Activated B cell treated with CpG ODN at 0.5 μM for 24 hours (primary cell): ENCODE measurements around the gene PLD2. TPM values are rescaled to one million over a fixed set of nuclear protein-coding genes. Genes with fewer than 3 reads are reported as not detected.

Experiments used
- ATAC-seq: fragments of 200-7000 bp; cut with Tn5 transposase; one replicate; pipeline ENCODE4 v1.10.0; 2021; ENCODE audit warnings: low read depth, mild to moderate bottlenecking, moderate library complexity
- CTCF ChIA-PET: fragments of 350-600 bp; sonication (Branson Sonifier 250); formaldehyde crosslinking; loops from one replicate; lab custom pipeline; 2021; ENCODE audit warnings: antibody characterized with exemption; lab: Charles Lee
- POLR2A ChIA-PET: fragments of 350-600 bp; sonication (Branson Sonifier 250); formaldehyde crosslinking; loops from one replicate; lab custom pipeline; 2021; ENCODE audit warnings: antibody characterized with exemption; lab: Charles Lee
- DNase-seq: peaks from one replicate; pipeline ENCODE4 v3.0.0; 2022
- H3K27ac Mint-ChIP-seq: one replicate; pipeline ENCODE4 v1.8.0; 2020; ENCODE audit warnings: mixed read lengths
- H3K27me3 Mint-ChIP-seq: one replicate; pipeline ENCODE4 v1.8.0; 2021; ENCODE audit warnings: mixed read lengths
- H3K36me3 Mint-ChIP-seq: one replicate; pipeline ENCODE4 v1.8.0; 2021; ENCODE audit warnings: low read depth, mixed read lengths
- H3K4me1 Mint-ChIP-seq: one replicate; pipeline ENCODE4 v1.8.0; 2021; ENCODE audit warnings: mixed read lengths
- H3K4me3 Mint-ChIP-seq: one replicate; pipeline ENCODE4 v1.8.0; 2020; ENCODE audit warnings: mild to moderate bottlenecking, mixed read lengths
- H3K9me3 Mint-ChIP-seq: one replicate; pipeline ENCODE4 v1.8.0; 2020; ENCODE audit warnings: mixed read lengths
- intact Hi-C: fragments of 100-400 bp; cut with micrococcal nuclease; formaldehyde crosslinking; loops from one replicate; pipeline ENCODE4 v1.15.1; 2024
- total RNA-seq: library from RNA; stranded (reverse); gene quantifications from 2 replicates; pipeline ENCODE4 v1.2.3, GENCODE V29; 2022
- TF ChIP-seq, protein P1 (sequence below): fragments of 200-600 bp; IDR thresholded peaks from one replicate; pipeline ENCODE4 v1.8.0; 2022; ENCODE audit warnings: antibody characterized with exemption, mild to moderate bottlenecking

The PLD2 gene
- total RNA-seq, 1 donor from 2014 or later = 54.3 TPM

DNA sequence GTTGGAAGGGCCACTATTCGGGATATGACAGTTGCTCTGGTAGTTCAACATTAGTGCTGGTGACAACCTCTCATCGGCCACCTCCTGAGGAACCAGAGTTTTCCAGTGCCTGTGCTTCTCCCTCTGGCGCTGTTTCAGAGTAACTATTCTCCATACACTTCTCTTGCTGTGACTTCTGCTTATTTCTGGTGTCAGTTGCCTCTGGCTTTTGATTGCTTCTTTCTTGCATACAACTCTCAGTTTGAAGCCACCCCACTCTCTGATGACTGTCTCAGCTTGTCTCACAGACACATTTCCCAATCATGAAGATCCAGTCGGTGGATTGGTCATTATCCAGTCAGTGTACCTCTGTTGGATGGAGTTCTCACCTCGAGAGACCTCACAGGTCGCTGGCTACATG is 38.7 kb upstream of the PLD2 start:
- DNase-seq (no peak), ATAC-seq (no peak)
- ChIA-PET CTCF (no interaction called here), POLR2A (no interaction called here)
- Mint-ChIP-seq H3K36me3 (no peaks in the 10 kb centered on the region), H3K4me3 (no peak overlapping the region), H3K4me1 (peaks cover 5% of the 10 kb centered on the region), H3K27ac (peak overlapping the region; percentile 3), H3K27me3 (peaks cover 14% of the 10 kb centered on the region), H3K9me3 (no peaks in the 10 kb centered on the region)
- TF ChIP-seq, protein P1, sequence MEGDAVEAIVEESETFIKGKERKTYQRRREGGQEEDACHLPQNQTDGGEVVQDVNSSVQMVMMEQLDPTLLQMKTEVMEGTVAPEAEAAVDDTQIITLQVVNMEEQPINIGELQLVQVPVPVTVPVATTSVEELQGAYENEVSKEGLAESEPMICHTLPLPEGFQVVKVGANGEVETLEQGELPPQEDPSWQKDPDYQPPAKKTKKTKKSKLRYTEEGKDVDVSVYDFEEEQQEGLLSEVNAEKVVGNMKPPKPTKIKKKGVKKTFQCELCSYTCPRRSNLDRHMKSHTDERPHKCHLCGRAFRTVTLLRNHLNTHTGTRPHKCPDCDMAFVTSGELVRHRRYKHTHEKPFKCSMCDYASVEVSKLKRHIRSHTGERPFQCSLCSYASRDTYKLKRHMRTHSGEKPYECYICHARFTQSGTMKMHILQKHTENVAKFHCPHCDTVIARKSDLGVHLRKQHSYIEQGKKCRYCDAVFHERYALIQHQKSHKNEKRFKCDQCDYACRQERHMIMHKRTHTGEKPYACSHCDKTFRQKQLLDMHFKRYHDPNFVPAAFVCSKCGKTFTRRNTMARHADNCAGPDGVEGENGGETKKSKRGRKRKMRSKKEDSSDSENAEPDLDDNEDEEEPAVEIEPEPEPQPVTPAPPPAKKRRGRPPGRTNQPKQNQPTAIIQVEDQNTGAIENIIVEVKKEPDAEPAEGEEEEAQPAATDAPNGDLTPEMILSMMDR = no peak
- intact Hi-C loops = no loop called here

DNA sequence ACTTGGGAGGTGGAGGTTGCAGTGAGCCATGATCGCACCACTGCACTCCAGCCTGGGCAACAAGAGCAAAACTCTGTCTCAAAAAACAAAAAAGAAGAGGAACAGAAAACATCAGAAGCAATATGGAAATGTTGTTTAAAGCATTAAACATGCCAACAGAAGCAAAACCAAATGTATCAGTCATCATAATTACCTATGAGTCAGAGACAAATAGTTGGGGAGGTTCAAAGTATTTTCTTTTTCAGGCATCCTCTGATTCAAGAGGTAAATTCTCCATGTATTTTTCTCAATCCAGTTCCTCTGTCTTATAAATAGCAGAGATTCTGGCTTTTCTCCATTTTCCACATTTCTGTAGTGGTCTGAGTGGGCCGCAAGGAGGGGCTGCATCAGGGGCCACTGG is 37.3 kb upstream of the PLD2 start:
- no peak for DNase-seq
- TF ChIP-seq, protein P1 = no peak
- no peak for ATAC-seq
- Mint-ChIP-seq H3K4me3 (no peak overlapping the region), H3K4me1 (peaks cover 8% of the 10 kb centered on the region), H3K27ac (no peak overlapping the region), H3K36me3 (no peaks in the 10 kb centered on the region), H3K27me3 (peaks cover 14% of the 10 kb centered on the region), H3K9me3 (no peaks in the 10 kb centered on the region)
- intact Hi-C loops = no loop called here
- POLR2A ChIA-PET = no interaction called here
- CTCF ChIA-PET = interaction anchor here (0.6 kb wide), 1 partner anchor 22 kb away, joined by 3 read pairs; no protein-coding TSS in a partner anchor

DNA sequence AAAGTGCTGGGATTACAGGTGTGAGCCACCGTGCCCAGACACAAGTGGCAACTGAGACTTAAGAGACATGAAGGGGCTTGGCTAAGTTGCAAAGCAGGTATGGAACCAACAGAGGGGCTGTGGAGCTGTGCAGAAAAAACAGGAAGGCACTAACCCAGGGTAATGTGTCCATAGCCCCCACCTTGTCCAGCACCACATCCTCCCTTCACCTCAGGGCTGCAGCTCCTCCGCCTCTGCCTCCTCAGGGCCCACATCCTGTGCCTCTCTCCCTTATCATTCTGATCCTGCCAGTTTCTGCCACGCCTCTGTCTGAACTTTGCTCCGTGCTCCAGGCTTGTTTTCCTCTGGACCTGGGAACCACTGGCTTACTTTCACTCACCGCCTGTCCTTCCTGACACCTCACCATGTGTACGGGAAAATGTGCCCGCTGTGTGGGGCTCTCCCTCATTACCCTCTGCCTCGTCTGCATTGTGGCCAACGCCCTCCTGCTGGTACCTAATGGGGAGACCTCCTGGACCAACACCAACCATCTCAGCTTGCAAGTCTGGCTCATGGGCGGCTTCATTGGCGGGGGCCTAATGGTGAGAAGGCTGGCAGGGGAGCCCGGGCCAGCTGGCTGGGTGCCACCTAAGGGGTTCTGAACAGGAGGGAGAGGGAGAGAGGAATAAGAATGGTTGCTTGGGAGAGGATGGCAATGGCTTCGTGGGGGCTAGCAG is 35.3 kb upstream of the PLD2 start, which contains the start of gene TM4SF5:
Gene TM4SF5, plus strand, starts transcription at position 368 of the 716 bp plus-strand sequence. Its CDS starts 37 bp downstream, at position 405.
- TF ChIP-seq, protein P1 = no peak
- ATAC-seq = no peak
- no peaks in the 10 kb centered on the region for H3K9me3 Mint-ChIP-seq
- H3K36me3 Mint-ChIP-seq = no peaks in the 10 kb centered on the region
- DNase-seq = no peak
- ChIA-PET CTCF (no interaction called here), POLR2A (no interaction called here)
- intact Hi-C loops = no loop called here
- no peak within 1 kb of the TSS for H3K27ac Mint-ChIP-seq
- H3K4me3 Mint-ChIP-seq = no peak within 1 kb of the TSS
- peaks cover 10% of the 10 kb centered on the region for H3K4me1 Mint-ChIP-seq
- H3K27me3 Mint-ChIP-seq = peaks cover 14% of the 10 kb centered on the region

DNA sequence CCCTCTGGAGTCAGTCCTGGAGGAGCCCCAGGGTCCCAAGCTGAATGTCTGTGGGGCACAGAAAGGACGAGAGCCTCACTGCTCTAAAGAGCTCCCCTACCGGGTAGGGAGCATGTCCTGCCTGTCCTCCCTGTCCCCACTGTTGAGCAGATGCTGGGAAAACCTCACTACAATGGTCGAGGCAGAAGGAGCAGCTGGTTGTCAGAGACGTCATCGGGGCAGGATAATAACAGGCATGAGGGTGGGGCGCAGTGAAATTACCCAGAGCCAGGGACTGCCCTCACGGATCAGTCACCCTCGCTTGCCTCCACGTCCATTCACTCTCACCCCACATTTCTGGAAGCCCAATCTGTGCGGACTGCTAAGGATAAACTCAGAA is 34.7 kb upstream of the PLD2 start:
- POLR2A ChIA-PET = no interaction called here
- ATAC-seq (no peak), DNase-seq (no peak)
- H3K27ac Mint-ChIP-seq = no peak overlapping the region
- H3K4me3 Mint-ChIP-seq = no peak overlapping the region
- TF ChIP-seq, protein P1 = no peak
- intact Hi-C loops = no loop called here
- H3K9me3 Mint-ChIP-seq = no peaks in the 10 kb centered on the region
- peaks cover 16% of the 10 kb centered on the region for H3K27me3 Mint-ChIP-seq
- CTCF ChIA-PET = no interaction called here
- H3K36me3 Mint-ChIP-seq = no peaks in the 10 kb centered on the region
- peaks cover 10% of the 10 kb centered on the region for H3K4me1 Mint-ChIP-seq

DNA sequence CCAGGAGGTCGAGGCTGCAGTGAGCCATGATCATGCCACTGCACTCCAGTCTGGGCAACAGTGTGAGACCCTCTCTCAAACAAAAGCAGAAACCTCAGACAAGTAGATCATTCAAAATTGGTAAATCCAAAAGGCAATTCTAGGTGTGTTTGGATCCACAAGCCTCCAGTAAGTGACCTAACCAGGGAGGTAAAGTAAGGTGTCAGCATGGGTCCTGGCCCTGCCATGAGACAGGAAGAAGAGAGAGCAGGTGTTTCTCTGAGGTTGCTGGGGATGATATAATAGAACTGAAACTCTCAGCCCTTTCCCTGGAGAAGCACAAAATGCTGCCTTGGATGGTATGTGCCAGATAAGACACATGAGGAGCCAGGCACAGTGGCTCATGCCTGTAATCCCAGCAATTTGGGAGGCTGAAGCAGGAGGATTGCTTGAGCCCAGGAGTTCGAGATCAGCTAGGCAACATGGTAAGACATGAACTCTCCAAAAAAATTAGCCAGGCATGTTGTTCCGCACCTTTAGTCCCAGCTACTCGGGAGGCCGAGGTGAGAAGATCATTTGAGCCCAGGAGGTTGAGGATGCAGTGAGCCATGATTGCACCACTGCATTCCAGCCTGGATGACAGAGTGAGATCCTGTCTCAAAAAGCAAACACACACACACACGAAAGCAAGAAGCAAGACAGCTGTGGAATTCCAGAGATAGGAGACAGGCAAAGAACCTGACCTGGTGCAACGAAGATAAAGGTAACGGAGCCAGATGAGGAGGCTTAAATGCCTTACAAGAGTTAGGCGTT is 28.8 kb upstream of the PLD2 start:
- Mint-ChIP-seq H3K4me1 (peaks cover 10% of the 10 kb centered on the region), H3K4me3 (no peak overlapping the region), H3K27ac (no peak overlapping the region), H3K9me3 (no peaks in the 10 kb centered on the region), H3K36me3 (no peaks in the 10 kb centered on the region), H3K27me3 (peaks cover 15% of the 10 kb centered on the region)
- intact Hi-C loops = no loop called here
- TF ChIP-seq, protein P1 = no peak
- no peak for DNase-seq
- ATAC-seq = no peak
- CTCF ChIA-PET = no interaction called here
- POLR2A ChIA-PET = no interaction called here
